Naive thymus-derived CD8-positive, alpha-beta T cell (primary cell): ENCODE data around the gene SMYD3. TPM values are rescaled to one million over a fixed set of nuclear protein-coding genes. Genes with fewer than 3 reads are reported as not detected.

Experiments used
- ATAC-seq, 2 donors: fragments of 150-1000 bp; cut with Tn5 transposase in 1 of 2; sonication (Bioruptor Pico), chemical (Tn5 transposase) in 1 of 2; 1 replicate in 1 of 2; 2 replicates in 1 of 2; pipeline ENCODE4 v1.10.0; 2021; ENCODE audit warnings: mild to moderate bottlenecking in 2 of 2, moderate library complexity in 2 of 2
- POLR2A ChIA-PET: fragments of 350-600 bp; sonication (Branson Sonifier 250); formaldehyde crosslinking; loops from one replicate; lab custom pipeline; 2021; ENCODE audit warnings: antibody characterized with exemption; lab: Charles Lee
- DNase-seq, 10 donors: peaks; one replicate each; pipeline versions ENCODE4 v3.0.0 to v3.0.0-alpha.2; 2020 to 2022
- H3K27ac Mint-ChIP-seq, 10 donors: one replicate each; pipeline ENCODE4 v1.8.0; 2020 to 2022; ENCODE audit warnings: mild to moderate bottlenecking in 10 of 10, mixed read lengths in 10 of 10, moderate library complexity in 4 of 10, inconsistent platforms in 1 of 10
- H3K27me3 Mint-ChIP-seq, 5 donors: one replicate each; pipeline ENCODE4 v1.8.0; 2021 to 2022; ENCODE audit warnings: mixed read lengths in 5 of 5
- H3K36me3 Mint-ChIP-seq, 3 donors: one replicate each; pipeline ENCODE4 v1.8.0; 2020 to 2022; ENCODE audit warnings: mixed read lengths in 3 of 3, mild to moderate bottlenecking in 2 of 3, inconsistent platforms in 1 of 3
- H3K4me1 Mint-ChIP-seq, 4 donors: one replicate each; pipeline ENCODE4 v1.8.0; 2021 to 2022; ENCODE audit warnings: mixed read lengths in 4 of 4
- H3K4me3 Mint-ChIP-seq, 10 donors: one replicate each; pipeline ENCODE4 v1.8.0; 2020 to 2022; ENCODE audit warnings: mild to moderate bottlenecking in 10 of 10, mixed read lengths in 10 of 10, moderate library complexity in 6 of 10, inconsistent platforms in 1 of 10
- H3K9me3 Mint-ChIP-seq, 9 donors: one replicate each; pipeline ENCODE4 v1.8.0; 2020 to 2022; ENCODE audit warnings: mixed read lengths in 9 of 9, mild to moderate bottlenecking in 3 of 9, inconsistent platforms in 1 of 9, moderate library complexity in 1 of 9
- polyA plus RNA-seq, 3 donors: library from polyadenylated mRNA; unstranded; fragments of 300-500 nt; fragmentation: Illumina TruSeq; gene quantifications; one replicate each; pipeline ENCODE4 v1.2.3, GENCODE V29; 2021
- total RNA-seq, 8 experiments: library from RNA in 2 of 8; stranded (reverse) in 2 of 8; gene quantifications; one replicate each; pipeline ENCODE4 v1.2.3 and lab custom pipeline; 2021 to 2026

SMYD3 gene
- total and polyA plus RNA-seq, 5 experiments from 2014 or later: 19.1 to 42.1 (median 36.5) TPM

DNA sequence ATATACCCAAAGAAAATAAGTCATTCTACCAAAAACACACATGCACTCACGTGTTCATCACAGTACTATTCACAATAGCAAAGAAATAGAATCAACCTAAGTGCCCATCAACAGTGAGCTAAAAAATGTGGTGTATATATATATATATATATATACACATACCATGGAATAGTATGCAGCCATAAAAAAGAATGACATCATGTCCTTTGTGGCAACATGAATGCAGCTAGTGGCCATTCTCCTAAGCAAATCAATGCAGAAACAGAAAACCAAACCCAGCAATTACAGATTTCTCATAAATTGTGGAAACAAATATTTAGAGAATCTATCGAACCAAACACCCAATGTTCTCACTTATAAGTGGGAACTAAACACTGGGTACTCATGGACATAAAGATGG lies 585.7 kb downstream of the SMYD3 start:
- no peak for DNase-seq
- Mint-ChIP-seq H3K9me3 (peaks cover 0 to 10% (median 3%) of the 10 kb centered on the region in 9 donors), H3K27me3 (no peaks in the 10 kb centered on the region), H3K27ac (no peak overlapping the region), H3K4me3 (no peak overlapping the region), H3K36me3 (peaks cover 22 to 26% (median 23%) of the 10 kb centered on the region in 3 donors), H3K4me1 (peaks cover 0 to 8% (median 0%) of the 10 kb centered on the region in 4 donors)
- no peak for ATAC-seq
- POLR2A ChIA-PET: no interaction called here

DNA sequence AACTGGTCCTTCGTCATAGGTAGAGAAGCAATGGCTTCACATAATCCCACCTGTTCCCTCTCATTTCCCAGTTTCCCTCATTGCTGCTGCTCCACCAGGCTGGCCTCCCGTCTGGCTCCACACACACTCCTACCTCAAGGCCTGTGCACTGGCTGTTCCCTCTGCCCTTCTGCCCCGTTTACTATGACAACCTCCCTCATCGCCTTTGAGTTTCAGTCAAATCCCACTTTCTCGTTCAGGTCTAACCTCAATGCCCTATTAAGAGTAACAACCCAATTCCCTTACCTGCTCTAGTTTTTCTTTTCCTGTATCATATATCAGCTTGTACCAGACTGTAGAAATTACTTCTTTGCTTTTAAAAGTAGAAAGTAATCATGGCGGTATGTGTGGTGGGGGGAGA lies 589.7 kb downstream of the SMYD3 start:
- ATAC-seq: no peak
- POLR2A ChIA-PET: no interaction called here
- Mint-ChIP-seq H3K9me3 (peaks cover 4 to 19% (median 8%) of the 10 kb centered on the region in 9 donors), H3K4me3 (no peak overlapping the region), H3K36me3 (peaks cover 25 to 32% (median 29%) of the 10 kb centered on the region in 3 donors), H3K4me1 (peaks cover 0 to 5% (median 0%) of the 10 kb centered on the region in 4 donors), H3K27ac (no peak overlapping the region), H3K27me3 (no peaks in the 10 kb centered on the region)
- DNase-seq: no peak

DNA sequence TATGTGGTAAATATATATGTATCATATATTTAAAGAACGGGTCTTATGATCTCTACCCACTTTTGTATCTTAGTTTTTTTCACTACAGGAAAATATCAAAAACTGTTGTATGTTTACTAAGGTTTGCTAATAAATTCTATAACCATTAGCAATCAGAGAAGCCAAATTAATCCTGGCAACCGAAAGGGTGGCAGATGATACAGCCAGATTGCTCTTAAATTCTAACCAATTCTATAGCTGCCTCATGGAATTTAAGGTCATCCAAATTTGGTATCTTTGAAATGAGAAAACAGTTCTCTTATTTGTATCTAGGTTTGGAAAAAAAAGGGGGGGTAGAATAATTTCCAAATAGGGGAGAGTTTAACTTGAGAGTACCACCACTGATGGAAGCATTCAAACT lies 591.2 kb downstream of the SMYD3 start:
- Mint-ChIP-seq H3K27me3 (no peaks in the 10 kb centered on the region), H3K4me3 (no peak overlapping the region), H3K4me1 (peaks cover 0 to 7% (median 0%) of the 10 kb centered on the region in 4 donors), H3K27ac (no peak overlapping the region), H3K36me3 (peaks cover 28 to 36% (median 31%) of the 10 kb centered on the region in 3 donors), H3K9me3 (peaks cover 4 to 19% (median 8%) of the 10 kb centered on the region in 9 donors)
- ATAC-seq (no peak), DNase-seq (no peak)
- POLR2A ChIA-PET: no interaction called here

DNA sequence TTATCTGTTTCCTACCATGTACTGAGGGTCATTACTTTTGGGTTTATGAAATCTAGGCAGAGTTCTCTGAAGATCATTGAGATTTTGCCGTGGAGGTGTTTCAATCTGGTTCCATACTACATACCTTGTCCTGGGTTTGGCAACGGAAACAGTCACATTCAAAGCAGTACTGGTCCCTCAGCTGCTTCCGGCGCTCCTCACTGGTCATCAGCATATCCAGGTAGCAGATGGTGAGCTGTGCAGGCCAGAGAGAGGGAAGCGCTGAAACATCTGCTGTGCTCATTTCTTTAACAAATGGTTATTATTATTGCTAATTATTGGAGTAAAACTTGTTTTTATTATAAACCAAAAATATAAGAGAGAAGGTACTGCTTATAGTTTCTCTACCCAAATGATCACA lies 591.7 kb downstream of the SMYD3 start:
- no peak overlapping the region for H3K4me3 Mint-ChIP-seq
- POLR2A ChIA-PET: no interaction called here
- no peak overlapping the region for H3K27ac Mint-ChIP-seq
- peaks cover 27 to 38% (median 28%) of the 10 kb centered on the region in 3 donors for H3K36me3 Mint-ChIP-seq
- DNase-seq: no peak
- H3K4me1 Mint-ChIP-seq: peaks cover 0 to 6% (median 0%) of the 10 kb centered on the region in 4 donors
- H3K9me3 Mint-ChIP-seq: peaks cover under 1 to 14% (median 6%) of the 10 kb centered on the region in 9 donors
- no peaks in the 10 kb centered on the region for H3K27me3 Mint-ChIP-seq
- ATAC-seq: no peak

DNA sequence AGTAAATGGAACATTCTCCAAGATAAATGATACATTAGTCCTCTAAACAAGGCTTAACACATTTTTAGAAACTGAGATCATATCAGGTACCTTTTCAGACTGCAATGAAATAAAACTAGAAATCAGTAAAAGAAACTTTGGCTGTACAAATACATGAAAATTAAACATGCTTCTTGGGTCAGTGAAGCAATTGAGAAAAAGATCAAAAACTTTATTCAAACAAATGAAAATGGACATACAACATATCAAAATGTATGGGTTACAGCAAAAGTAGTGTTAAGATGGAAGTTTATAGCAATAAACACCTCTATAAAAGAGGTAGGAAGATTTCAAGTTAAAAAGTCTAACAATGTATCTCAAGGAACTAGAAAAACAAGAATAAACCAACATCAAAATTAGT lies 598.5 kb downstream of the SMYD3 start:
- peaks cover 0 to 11% (median under 1%) of the 10 kb centered on the region in 9 donors for H3K9me3 Mint-ChIP-seq
- no peaks in the 10 kb centered on the region for H3K27me3 Mint-ChIP-seq
- H3K36me3 Mint-ChIP-seq: peaks cover 15 to 36% (median 19%) of the 10 kb centered on the region in 3 donors
- ATAC-seq: no peak
- POLR2A ChIA-PET: no interaction called here
- no peak for DNase-seq
- H3K4me1 Mint-ChIP-seq: peaks cover 0 to 2% (median 0%) of the 10 kb centered on the region in 4 donors
- H3K4me3 Mint-ChIP-seq: no peak overlapping the region
- H3K27ac Mint-ChIP-seq: no peak overlapping the region

DNA sequence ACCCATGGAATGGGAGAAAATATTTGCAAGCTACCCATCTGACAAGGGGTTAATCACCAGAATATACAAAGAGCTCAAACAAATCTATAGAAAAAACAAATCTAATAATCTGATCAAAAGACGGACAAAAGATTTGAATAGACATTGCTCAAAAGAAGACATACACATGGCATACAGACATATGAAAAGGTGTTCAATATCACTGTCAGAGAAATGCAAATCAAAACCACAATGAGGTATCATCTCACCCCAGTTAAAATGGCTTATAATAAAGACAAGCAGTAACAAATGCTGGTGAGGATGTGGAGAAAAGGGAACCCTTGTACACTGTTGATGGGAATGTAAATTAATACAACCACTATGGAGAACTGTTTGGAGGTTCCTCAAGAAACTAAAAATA lies 600.9 kb downstream of the SMYD3 start:
- Mint-ChIP-seq H3K4me1 (peaks cover 0 to 3% (median 0%) of the 10 kb centered on the region in 4 donors), H3K27ac (no peak overlapping the region), H3K27me3 (no peaks in the 10 kb centered on the region), H3K4me3 (no peak overlapping the region), H3K9me3 (peaks cover 0 to 4% (median 0%) of the 10 kb centered on the region in 9 donors), H3K36me3 (peaks cover 13 to 28% (median 22%) of the 10 kb centered on the region in 3 donors)
- no peak for ATAC-seq
- POLR2A ChIA-PET: no interaction called here
- no peak for DNase-seq

DNA sequence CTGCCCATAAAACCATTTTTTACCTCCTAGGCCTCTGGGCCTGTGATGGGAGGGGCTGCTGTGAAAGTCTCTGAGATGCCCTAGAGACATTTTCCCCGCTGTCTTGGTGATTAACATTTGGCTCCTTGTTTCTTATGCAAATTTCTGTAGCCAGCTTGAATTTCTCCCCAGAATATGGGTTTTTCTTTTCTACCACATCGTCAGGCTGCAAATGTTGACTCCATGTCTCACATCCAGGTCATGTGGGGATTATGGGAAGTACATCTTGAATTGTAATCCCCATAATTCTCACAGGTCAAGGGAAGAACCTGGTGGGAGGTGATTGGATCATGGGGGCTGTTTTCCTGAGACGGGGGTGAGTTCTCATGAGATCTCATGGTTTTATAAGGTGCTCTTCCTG lies 603.2 kb downstream of the SMYD3 start:
- H3K27me3 Mint-ChIP-seq: no peaks in the 10 kb centered on the region
- no peak overlapping the region for H3K27ac Mint-ChIP-seq
- peaks cover 0 to 3% (median 0%) of the 10 kb centered on the region in 4 donors for H3K4me1 Mint-ChIP-seq
- POLR2A ChIA-PET: no interaction called here
- H3K4me3 Mint-ChIP-seq: no peak overlapping the region
- H3K36me3 Mint-ChIP-seq: peaks cover 22 to 33% (median 30%) of the 10 kb centered on the region in 3 donors
- peaks cover 0 to 4% (median 0%) of the 10 kb centered on the region in 9 donors for H3K9me3 Mint-ChIP-seq
- ATAC-seq: no peak
- no peak for DNase-seq

DNA sequence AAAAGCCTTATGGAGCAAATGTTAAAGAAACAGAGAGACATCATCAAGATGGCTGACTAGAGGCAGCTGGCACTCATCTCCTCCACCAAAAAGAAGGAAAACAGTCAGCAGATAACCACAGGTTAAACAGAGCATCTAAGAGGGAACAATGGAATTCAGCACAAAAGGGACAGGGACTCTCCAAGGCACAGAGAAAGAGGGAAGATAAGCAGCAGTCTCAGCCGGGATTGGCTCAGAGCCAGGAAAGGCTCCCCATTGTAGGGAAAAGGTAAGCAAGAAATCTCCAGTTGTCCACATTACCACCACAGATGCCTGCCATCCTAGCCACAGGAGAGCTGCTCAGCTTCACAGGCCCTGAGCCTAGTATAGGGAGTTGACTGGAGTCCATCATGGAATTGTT lies 605.5 kb downstream of the SMYD3 start:
- Mint-ChIP-seq H3K27ac (no peak overlapping the region), H3K4me3 (no peak overlapping the region), H3K9me3 (peaks cover 0 to 4% (median 0%) of the 10 kb centered on the region in 9 donors), H3K36me3 (peaks cover 22 to 48% (median 35%) of the 10 kb centered on the region in 3 donors), H3K4me1 (peaks cover 0 to 3% (median 0%) of the 10 kb centered on the region in 4 donors), H3K27me3 (no peaks in the 10 kb centered on the region)
- ATAC-seq (no peak), DNase-seq (no peak)
- POLR2A ChIA-PET: no interaction called here

DNA sequence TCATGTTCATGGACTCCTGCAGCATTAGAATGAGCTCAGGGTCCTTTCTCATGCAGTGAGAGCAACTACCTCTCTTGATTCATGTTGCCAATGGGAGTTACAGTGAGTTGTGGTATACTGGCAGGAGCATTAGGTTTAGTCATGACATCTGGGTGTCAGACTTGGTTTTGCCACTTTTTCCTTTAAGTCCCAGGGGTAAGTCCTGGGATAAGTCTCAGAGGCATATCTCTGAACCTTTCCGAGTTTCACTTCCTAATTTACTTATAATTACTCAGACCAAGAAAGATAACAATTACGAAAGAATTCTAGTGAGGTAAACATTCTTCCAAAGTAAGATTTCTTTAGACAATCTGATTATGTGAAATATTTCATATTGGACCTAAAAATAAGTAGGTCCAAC lies 606.0 kb downstream of the SMYD3 start:
- H3K27me3 Mint-ChIP-seq: no peaks in the 10 kb centered on the region
- peaks cover 0 to 3% (median under 1%) of the 10 kb centered on the region in 4 donors for H3K4me1 Mint-ChIP-seq
- no peak for ATAC-seq
- peaks cover 0 to 4% (median 0%) of the 10 kb centered on the region in 9 donors for H3K9me3 Mint-ChIP-seq
- H3K27ac Mint-ChIP-seq: no peak overlapping the region
- DNase-seq: no peak
- POLR2A ChIA-PET: no interaction called here
- peaks cover 22 to 53% (median 38%) of the 10 kb centered on the region in 3 donors for H3K36me3 Mint-ChIP-seq
- no peak overlapping the region for H3K4me3 Mint-ChIP-seq

DNA sequence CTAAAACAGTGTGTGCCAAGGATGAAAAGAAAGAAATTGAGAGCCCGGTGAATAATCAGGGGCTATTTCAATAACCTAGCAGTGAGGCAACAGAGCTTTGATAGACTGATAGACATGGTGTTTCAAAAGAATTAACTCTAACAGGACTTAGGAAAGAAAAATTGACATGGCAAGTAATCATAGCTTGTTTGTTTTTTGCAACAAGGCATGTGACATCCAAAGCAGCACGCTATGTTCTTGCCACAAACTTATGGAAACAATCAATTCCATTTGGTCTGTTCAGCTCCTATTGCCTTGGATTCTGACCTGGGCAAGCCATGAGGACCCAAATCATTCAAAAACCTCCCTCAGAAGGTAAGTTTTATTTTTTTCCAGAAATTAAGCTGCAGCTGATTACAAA lies 608.5 kb downstream of the SMYD3 start:
- Mint-ChIP-seq H3K27me3 (no peaks in the 10 kb centered on the region), H3K4me1 (peaks cover 0 to 9% (median 1%) of the 10 kb centered on the region in 4 donors), H3K36me3 (peaks cover 32 to 66% (median 48%) of the 10 kb centered on the region in 3 donors), H3K9me3 (peaks cover 0 to 12% (median 3%) of the 10 kb centered on the region in 9 donors), H3K27ac (no peak overlapping the region), H3K4me3 (no peak overlapping the region)
- no peak for DNase-seq
- POLR2A ChIA-PET: no interaction called here
- no peak for ATAC-seq

DNA sequence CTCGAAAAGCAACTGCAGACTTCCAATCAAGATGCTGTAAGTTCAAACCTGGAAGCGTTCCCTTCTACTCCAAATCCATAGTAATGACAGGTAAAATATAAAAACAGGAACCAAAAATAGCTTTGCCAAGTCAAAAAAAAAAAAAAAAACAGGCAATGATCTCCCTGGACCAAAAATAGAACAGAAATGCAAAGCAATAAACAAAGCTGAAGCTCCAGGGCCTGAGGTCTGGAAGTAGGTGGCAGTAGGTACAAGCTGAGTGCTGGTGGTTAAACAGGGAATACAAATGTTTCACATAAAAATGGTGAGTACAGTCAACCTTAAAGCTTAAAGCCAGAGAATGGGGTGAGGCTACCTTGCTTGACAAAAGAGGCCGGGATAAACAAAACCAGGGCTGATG lies 610.8 kb downstream of the SMYD3 start:
- no peak overlapping the region for H3K4me3 Mint-ChIP-seq
- DNase-seq (no peak), ATAC-seq (no peak)
- no peaks in the 10 kb centered on the region for H3K27me3 Mint-ChIP-seq
- H3K36me3 Mint-ChIP-seq: peaks cover 47 to 81% (median 47%) of the 10 kb centered on the region in 3 donors
- peaks cover 0 to 22% (median 11%) of the 10 kb centered on the region in 9 donors for H3K9me3 Mint-ChIP-seq
- no peak overlapping the region for H3K27ac Mint-ChIP-seq
- POLR2A ChIA-PET: no interaction called here
- peaks cover 0 to 9% (median 0%) of the 10 kb centered on the region in 4 donors for H3K4me1 Mint-ChIP-seq

DNA sequence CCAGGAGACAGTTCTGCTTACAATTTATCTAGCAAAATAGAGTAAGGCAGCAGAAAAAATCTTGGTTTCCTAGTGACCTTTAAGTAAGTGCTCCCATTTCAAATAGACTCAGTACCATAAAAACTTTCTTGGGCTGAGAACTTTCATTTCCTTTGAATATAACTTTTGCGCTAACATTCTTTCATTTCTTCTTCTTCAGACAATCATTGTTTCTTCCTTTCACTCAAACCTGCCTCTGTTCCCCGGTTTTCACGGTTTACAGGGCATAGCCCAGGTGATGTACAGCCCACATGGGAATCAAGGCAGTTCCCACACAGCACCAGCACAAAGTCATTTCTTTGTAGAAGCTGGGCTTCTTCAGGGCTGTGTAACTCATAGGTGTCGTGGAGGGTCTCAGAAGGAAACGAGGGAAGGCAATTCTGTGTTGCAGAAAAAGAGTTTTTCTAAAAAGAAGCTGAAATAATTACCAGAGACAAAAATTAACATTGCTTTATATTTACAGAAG lies 611.6 kb downstream of the SMYD3 start:
- no peak for DNase-seq
- POLR2A ChIA-PET: no interaction called here
- peak overlapping the region in 1 of 10 donors; percentile 15 for H3K27ac Mint-ChIP-seq
- H3K27me3 Mint-ChIP-seq: no peaks in the 10 kb centered on the region
- peaks cover 0 to 9% (median 0%) of the 10 kb centered on the region in 4 donors for H3K4me1 Mint-ChIP-seq
- H3K4me3 Mint-ChIP-seq: no peak overlapping the region
- no peak for ATAC-seq
- peaks cover 0 to 22% (median 11%) of the 10 kb centered on the region in 9 donors for H3K9me3 Mint-ChIP-seq
- H3K36me3 Mint-ChIP-seq: peaks cover 47 to 82% (median 48%) of the 10 kb centered on the region in 3 donors

DNA sequence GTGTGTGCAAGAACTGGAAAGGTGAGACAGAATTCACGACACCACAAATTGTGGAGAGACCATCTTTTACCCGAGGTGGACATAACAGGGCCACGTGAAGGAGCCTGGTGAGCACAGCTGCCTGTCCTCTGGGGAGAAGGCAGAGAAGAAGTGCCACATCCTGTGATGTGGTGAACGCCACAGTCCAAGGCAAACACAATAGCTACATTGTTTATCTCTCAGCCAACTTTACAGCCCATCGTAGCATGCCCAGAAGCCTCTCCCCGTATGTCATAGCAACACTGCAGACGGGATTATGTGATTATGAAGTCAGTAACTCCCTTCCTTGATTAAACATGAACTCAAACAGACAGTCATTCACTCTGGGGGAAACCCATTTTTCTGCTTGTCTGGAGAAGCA lies 612.2 kb downstream of the SMYD3 start:
- H3K4me1 Mint-ChIP-seq: peaks cover 0 to 9% (median 0%) of the 10 kb centered on the region in 4 donors
- ATAC-seq (no peak), DNase-seq (no peak)
- H3K27me3 Mint-ChIP-seq: no peaks in the 10 kb centered on the region
- no peak overlapping the region for H3K4me3 Mint-ChIP-seq
- no peak overlapping the region for H3K27ac Mint-ChIP-seq
- peaks cover 0 to 22% (median 17%) of the 10 kb centered on the region in 9 donors for H3K9me3 Mint-ChIP-seq
- H3K36me3 Mint-ChIP-seq: peaks cover 42 to 81% (median 48%) of the 10 kb centered on the region in 3 donors
- POLR2A ChIA-PET: no interaction called here
